DOHH2 (cell line): ENCODE data around the gene PCGF2.

Source experiments
- H3F3A ChIP-seq: fragments of 200-600 bp; sonication (generic), shearing (Covaris generic); 2 replicates; pipeline ENCODE4 v1.6.0; 2016; ENCODE audit warnings: antibody characterized with exemption, mild to moderate bottlenecking; ENCODE audit not compliant: control insufficient read depth, insufficient read depth
- H3K27ac ChIP-seq: fragments of 200-600 bp; sonication (generic); 2 replicates; pipeline ENCODE4 v1.5.1; 2014; ENCODE audit warnings: low read depth, mild to moderate bottlenecking, low read length, moderate library complexity
- H3K27me3 ChIP-seq: fragments of 200-600 bp; sonication (generic); 2 replicates; pipeline ENCODE4 v1.6.1; 2014; ENCODE audit warnings: mild to moderate bottlenecking, low read length, mixed read lengths; ENCODE audit not compliant: control insufficient read depth
- H3K36me3 ChIP-seq: fragments of 200-600 bp; sonication (generic); 2 replicates; pipeline ENCODE4 v1.6.1; 2014; ENCODE audit warnings: mild to moderate bottlenecking, low read length, moderate library complexity, mixed read lengths; ENCODE audit not compliant: control insufficient read depth
- H3K4me1 ChIP-seq: fragments of 200-600 bp; sonication (generic); 2 replicates; pipeline ENCODE4 v1.6.1; 2014; ENCODE audit warnings: mild to moderate bottlenecking, low read length, mixed read lengths; ENCODE audit not compliant: control insufficient read depth
- H3K4me2 ChIP-seq: fragments of 200-600 bp; sonication (generic); 2 replicates; pipeline ENCODE4 v1.6.0; 2014; ENCODE audit warnings: mild to moderate bottlenecking, low read length, moderate library complexity
- H3K4me3 ChIP-seq: fragments of 200-600 bp; sonication (generic); 2 replicates; pipeline ENCODE4 v1.5.1; 2014; ENCODE audit warnings: mild to moderate bottlenecking, low read length, mixed read lengths
- H3K79me2 ChIP-seq: fragments of 200-600 bp; sonication (generic); 2 replicates; pipeline ENCODE4 v1.6.1; 2014; ENCODE audit warnings: mild to moderate bottlenecking, low read length, mixed read lengths; ENCODE audit not compliant: control insufficient read depth
- H3K9me2 ChIP-seq: fragments of 200-600 bp; sonication (generic); replicated peaks from 2 replicates; pipeline ENCODE4 v1.6.1; 2014; ENCODE audit warnings: mild to moderate bottlenecking, low read length, mixed read lengths; ENCODE audit not compliant: control insufficient read depth
- H3K9me3 ChIP-seq: fragments of 200-600 bp; sonication (generic); 2 replicates; pipeline ENCODE4 v1.6.1; 2014; ENCODE audit warnings: antibody characterized with exemption, low read length, mixed read lengths; ENCODE audit not compliant: control insufficient read depth, insufficient read depth
- H4K20me1 ChIP-seq: fragments of 200-600 bp; sonication (generic); 2 replicates; pipeline ENCODE4 v1.6.0; 2014; ENCODE audit warnings: low read depth, mild to moderate bottlenecking, antibody characterized with exemption, low read length, moderate library complexity; ENCODE audit not compliant: control insufficient read depth, insufficient read depth
- CTCF ChIP-seq: fragments of 200-600 bp; sonication (generic); IDR thresholded peaks from one replicate; pipeline ENCODE4 v1.5.1; 2014; ENCODE audit warnings: antibody characterized with exemption, mild to moderate bottlenecking, low read depth, low read length; ENCODE audit not compliant: poor library complexity, severe bottlenecking
- EZH2phosphoT487 ChIP-seq: fragments of 200-600 bp; sonication (generic); IDR thresholded peaks from 2 replicates; pipeline ENCODE4 v1.6.1; 2017; ENCODE audit warnings: borderline replicate concordance, mild to moderate bottlenecking, antibody characterized with exemption, low read length, moderate library complexity, mixed read lengths

Gene PCGF2

DNA sequence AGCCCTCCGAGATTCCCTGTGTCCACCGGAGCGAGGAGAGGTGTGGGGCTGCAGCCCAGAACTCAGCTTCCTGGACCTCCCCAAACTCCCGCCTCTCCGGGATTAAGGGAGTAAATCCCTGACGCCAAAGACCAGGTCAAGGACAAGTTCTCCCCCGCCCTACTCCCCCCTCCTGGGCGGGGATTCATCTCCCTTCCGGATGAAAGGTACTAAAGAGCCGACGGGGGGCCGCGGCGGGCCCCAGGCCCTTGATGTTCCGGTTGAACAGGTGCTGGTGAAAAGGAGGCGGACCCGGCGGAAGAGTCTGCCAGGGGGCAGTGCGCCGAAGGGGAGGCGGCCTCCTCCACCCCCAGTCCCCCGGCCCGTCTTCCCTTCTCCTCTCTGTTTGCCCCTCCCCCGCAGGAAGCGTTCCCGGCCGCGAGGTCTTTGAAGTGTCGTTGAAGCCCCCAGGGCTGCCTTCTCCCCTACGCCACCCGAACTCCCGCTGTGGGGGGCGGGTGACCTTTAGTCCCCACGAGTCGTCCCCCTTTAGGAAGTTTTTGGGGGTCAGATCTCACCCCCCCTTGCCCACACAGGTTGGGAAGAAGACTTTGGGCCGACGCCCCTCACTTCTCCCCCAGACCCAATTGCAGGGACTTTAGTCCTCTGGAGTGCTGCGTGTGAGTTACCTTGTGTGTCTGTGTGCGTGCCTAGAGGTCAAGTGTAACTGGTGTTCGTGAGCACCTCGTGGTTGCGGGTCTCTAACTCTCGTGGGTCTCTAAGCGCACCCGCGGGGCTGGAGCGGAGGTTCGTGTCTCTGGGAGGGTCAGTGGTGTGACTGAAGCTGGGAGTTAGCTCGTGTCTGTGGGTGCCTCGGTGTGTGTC lies 44.2 kb downstream of the PCGF2 start:
- Histone ChIP-seq H3K9me3 (no peaks in the 10 kb centered on the region), H3K27me3 (no peaks in the 10 kb centered on the region), H3F3A (peaks cover 36% of the 10 kb centered on the region), H4K20me1 (peaks cover 7% of the 10 kb centered on the region), H3K4me1 (peaks cover 48% of the 10 kb centered on the region), H3K79me2 (peaks cover 44% of the 10 kb centered on the region), H3K4me3 (peak overlapping the region; percentile 88), H3K4me2 (peak overlapping the region; percentile 97), H3K27ac (peak overlapping the region; percentile 91), H3K36me3 (peaks cover 33% of the 10 kb centered on the region), H3K9me2 (no peaks in the 10 kb centered on the region)
- TF ChIP-seq CTCF, result no peak
- TF ChIP-seq EZH2phosphoT487, result no peak

- H3K36me3 ChIP-seq, result peaks cover 28% of the 10 kb centered on the region
- no peaks in the 10 kb centered on the region for H3K9me2 ChIP-seq
- H3K27ac ChIP-seq, result peak overlapping the region; percentile 91
- no peaks in the 10 kb centered on the region for H3K27me3 ChIP-seq
- peaks cover 41% of the 10 kb centered on the region for H3K79me2 ChIP-seq
- H3K9me3 ChIP-seq, result no peaks in the 10 kb centered on the region
- peak overlapping the region; percentile 88 for H3K4me3 ChIP-seq
- peaks cover 7% of the 10 kb centered on the region for H4K20me1 ChIP-seq
- H3K4me2 ChIP-seq, result peak overlapping the region; percentile 97
- no peak for TF ChIP-seq EZH2phosphoT487
- TF ChIP-seq CTCF, result no peak
- peaks cover 48% of the 10 kb centered on the region for H3K4me1 ChIP-seq
- H3F3A ChIP-seq, result peaks cover 36% of the 10 kb centered on the region
Measured at GRCh38 chr17:38702916-38703741, 45.0 kb downstream of the PCGF2 start.

DNA sequence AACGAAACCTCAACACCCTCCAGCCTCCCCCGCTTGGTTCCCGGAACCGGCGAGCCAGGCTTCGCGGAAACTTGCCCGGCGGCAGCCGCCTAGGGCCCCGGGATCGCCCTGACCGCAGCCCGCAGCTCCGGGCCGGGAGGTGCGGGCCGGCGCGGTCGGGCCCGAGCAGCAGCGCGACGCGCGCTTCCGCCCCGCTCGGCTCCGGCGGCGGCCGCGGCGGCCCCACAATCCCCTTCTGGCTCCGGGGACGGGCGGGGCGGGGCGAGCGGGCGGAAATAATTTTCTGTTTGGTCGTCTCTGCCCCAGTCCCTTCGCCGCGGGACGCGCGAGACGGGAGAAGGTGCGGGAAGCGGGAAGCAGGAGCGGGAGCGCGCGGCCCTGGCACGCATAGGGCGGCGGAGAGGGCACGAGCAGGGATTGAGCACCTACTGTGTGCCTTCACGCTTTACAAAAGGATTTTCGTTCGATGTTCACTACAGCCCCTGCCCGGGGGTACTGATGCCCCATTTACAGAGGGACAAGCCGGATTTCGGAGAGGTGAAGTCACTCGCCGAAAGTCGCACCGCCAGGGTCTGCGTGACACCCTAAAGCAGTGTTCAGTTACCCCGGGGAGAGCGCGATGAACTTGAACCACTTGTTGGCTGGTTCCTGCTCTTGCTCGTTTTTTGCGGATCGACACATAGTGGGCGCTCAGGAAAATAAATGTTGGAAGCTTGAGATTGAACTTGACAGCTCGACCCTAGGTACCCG lies 45.8 kb downstream of the PCGF2 start:
- Histone ChIP-seq H3K9me3 (no peaks in the 10 kb centered on the region), H3K36me3 (peaks cover 20% of the 10 kb centered on the region), H3K9me2 (no peaks in the 10 kb centered on the region), H3K4me1 (peaks cover 48% of the 10 kb centered on the region), H3K27me3 (no peaks in the 10 kb centered on the region), H3K79me2 (peaks cover 33% of the 10 kb centered on the region), H3K4me2 (peak overlapping the region; percentile 97), H3F3A (peaks cover 36% of the 10 kb centered on the region), H4K20me1 (peaks cover 6% of the 10 kb centered on the region), H3K4me3 (peak overlapping the region; percentile 88), H3K27ac (peak overlapping the region; percentile 91)
- TF ChIP-seq CTCF, result no peak
- TF ChIP-seq EZH2phosphoT487, result no peak
